HuH-7.5 (cell line): ENCODE data around the gene FBXO36.
"Not testable (repeated sequence)": the region's sequence is repeated elsewhere in the genome, so short reads cannot be mapped to it uniquely, and the experiment has no call there.

ENCODE experiments used
- DNase-seq: peaks from one replicate; pipeline ENCODE4 v3.0.0; 2011; ENCODE audit warnings: low spot score

Gene FBXO36

GRCh38 chr2:229910832-229911412, 11.4 kb upstream of the FBXO36 start:
- no peak for DNase-seq

- no peak for DNase-seq
Observed at GRCh38 chr2:229914171-229914570, 8.1 kb upstream of the FBXO36 start.

- no peak for DNase-seq
Observed at GRCh38 chr2:229917793-229918192, 4.5 kb upstream of the FBXO36 start.

- DNase-seq, result no peak
Observed at GRCh38 chr2:229920011-229920641, 2.2 kb upstream of the FBXO36 start.

GRCh38 chr2:229921101-229921891, 1.0 kb upstream of the FBXO36 start:
- DNase-seq, result peak; percentile 58

- peak; percentile 86 for DNase-seq
Observed at GRCh38 chr2:229921892-229922448, 333 bp upstream of the FBXO36 start, which contains the start of gene TRIP12. TSS of gene TRIP12 (minus strand) at chr2:229922009. CDS start at chr2:229880079, 41,930 bp downstream.

GRCh38 chr2:229924541-229924940, 2.2 kb downstream of the FBXO36 start:
- DNase-seq, result not testable (repeated sequence)

- no peak for DNase-seq
Observed at GRCh38 chr2:229925201-229925600, 2.9 kb downstream of the FBXO36 start.

GRCh38 chr2:229927817-229928321, 5.6 kb downstream of the FBXO36 start:
- DNase-seq, result no peak

GRCh38 chr2:229930656-229931055, 8.4 kb downstream of the FBXO36 start:
- DNase-seq, result no peak

- DNase-seq, result no peak
Observed at GRCh38 chr2:229931241-229931640, 8.9 kb downstream of the FBXO36 start.

GRCh38 chr2:229937537-229937936, 15.2 kb downstream of the FBXO36 start:
- DNase-seq, result no peak

GRCh38 chr2:229942671-229943070, 20.4 kb downstream of the FBXO36 start:
- DNase-seq, result no peak

- DNase-seq, result no peak
Observed at GRCh38 chr2:229943171-229943570, 20.9 kb downstream of the FBXO36 start.

GRCh38 chr2:229943770-229944449, 21.6 kb downstream of the FBXO36 start:
- no peak for DNase-seq

- DNase-seq, result no peak
Observed at GRCh38 chr2:229945975-229946374, 23.7 kb downstream of the FBXO36 start.

GRCh38 chr2:229947544-229947943, 25.2 kb downstream of the FBXO36 start:
- no peak for DNase-seq

- DNase-seq, result no peak
Observed at GRCh38 chr2:229952256-229952835, 30.0 kb downstream of the FBXO36 start.

- DNase-seq, result no peak
Observed at GRCh38 chr2:229955663-229956062, 33.4 kb downstream of the FBXO36 start.

GRCh38 chr2:229956491-229956890, 34.2 kb downstream of the FBXO36 start:
- no peak for DNase-seq

- DNase-seq, result not testable (repeated sequence)
Observed at GRCh38 chr2:229963596-229963995, 41.3 kb downstream of the FBXO36 start.

- DNase-seq, result no peak
Observed at GRCh38 chr2:229969921-229970320, 47.6 kb downstream of the FBXO36 start.
